Osteocyte (in vitro differentiated cells): ENCODE data around the gene TTC31. TPM values are rescaled to one million over a fixed set of nuclear protein-coding genes. Genes with fewer than 3 reads are reported as not detected.

ENCODE experiments used
- DNase-seq: peaks from one replicate; pipeline ENCODE4 v3.0.0; 2021; ENCODE audit warnings: mixed read lengths; ENCODE audit not compliant: unreplicated experiment; ENCODE audit errors: extremely low spot score
- H3K27ac Mint-ChIP-seq: one replicate; pipeline ENCODE4 v1.8.0; 2021; ENCODE audit warnings: mild to moderate bottlenecking, mixed read lengths; ENCODE audit not compliant: unreplicated experiment
- H3K27me3 Mint-ChIP-seq: one replicate; pipeline ENCODE4 v1.8.0; 2021; ENCODE audit warnings: mixed read lengths; ENCODE audit not compliant: unreplicated experiment
- H3K36me3 Mint-ChIP-seq: one replicate; pipeline ENCODE4 v1.8.0; 2021; ENCODE audit warnings: mixed read lengths; ENCODE audit not compliant: unreplicated experiment
- H3K4me1 Mint-ChIP-seq: one replicate; pipeline ENCODE4 v1.8.0; 2021; ENCODE audit warnings: mixed read lengths; ENCODE audit not compliant: unreplicated experiment
- H3K4me3 Mint-ChIP-seq: one replicate; pipeline ENCODE4 v1.8.0; 2021; ENCODE audit warnings: mild to moderate bottlenecking, moderate library complexity, mixed read lengths; ENCODE audit not compliant: unreplicated experiment
- H3K9me3 Mint-ChIP-seq: one replicate; pipeline ENCODE4 v1.8.0; 2021; ENCODE audit warnings: mixed read lengths; ENCODE audit not compliant: unreplicated experiment
- CTCF ChIP-seq: fragments of 200-600 bp; sonication (generic); IDR thresholded peaks from 2 replicates; pipeline ENCODE4 v1.5.0; 2021; ENCODE audit warnings: antibody characterized with exemption, mild to moderate bottlenecking, moderate library complexity
- total RNA-seq: library from RNA; stranded (reverse); gene quantifications from 2 replicates; pipeline ENCODE4 v1.2.1, GENCODE V29; 2021

Gene TTC31
- total RNA-seq, 1 donor from 2014 or later: 24.2 TPM

GRCh38 chr2:74513605-74514367 lies 30.9 kb downstream of the TTC31 start:
- H3K27me3 Mint-ChIP-seq: peaks cover 73% of the 10 kb centered on the region

GRCh38 chr2:74514368-74515270 lies 31.7 kb downstream of the TTC31 start, which contains the start of gene TLX2:
Gene TLX2 (plus strand): TSS chr2:74514450. CDS start chr2:74514807, 357 bp downstream.
- Mint-ChIP-seq H3K4me1 (peaks cover 11% of the 10 kb centered on the region), H3K4me3 (no peak within 1 kb of the TSS), H3K9me3 (no peaks in the 10 kb centered on the region), H3K36me3 (peaks cover 3% of the 10 kb centered on the region), H3K27ac (no peak within 1 kb of the TSS), H3K27me3 (peaks cover 80% of the 10 kb centered on the region)
- no peak for DNase-seq
- TF ChIP-seq CTCF: no peak

More at GRCh38 chr2:74513605-74514367, 30.9 kb downstream of the TTC31 start:
- no peak for DNase-seq
- peaks cover 4% of the 10 kb centered on the region for H3K36me3 Mint-ChIP-seq
- H3K9me3 Mint-ChIP-seq: no peaks in the 10 kb centered on the region
- no peak overlapping the region for H3K4me3 Mint-ChIP-seq
- no peak for TF ChIP-seq CTCF
- H3K4me1 Mint-ChIP-seq: peaks cover 11% of the 10 kb centered on the region
- H3K27ac Mint-ChIP-seq: no peak overlapping the region

GRCh38 chr2:74515271-74515980 lies 32.5 kb downstream of the TTC31 start:
- Mint-ChIP-seq H3K36me3 (no peaks in the 10 kb centered on the region), H3K27ac (no peak overlapping the region), H3K9me3 (no peaks in the 10 kb centered on the region), H3K4me1 (peaks cover 11% of the 10 kb centered on the region), H3K4me3 (peak overlapping the region; percentile 29), H3K27me3 (peaks cover 80% of the 10 kb centered on the region)
- no peak for DNase-seq
- TF ChIP-seq CTCF: no peak

GRCh38 chr2:74515981-74516633 lies 33.2 kb downstream of the TTC31 start:
- Mint-ChIP-seq H3K36me3 (no peaks in the 10 kb centered on the region), H3K4me3 (peak overlapping the region; percentile 29), H3K9me3 (no peaks in the 10 kb centered on the region), H3K27me3 (peaks cover 80% of the 10 kb centered on the region), H3K27ac (no peak overlapping the region), H3K4me1 (peaks cover 11% of the 10 kb centered on the region)
- DNase-seq: no peak
- TF ChIP-seq CTCF: no peak
